ENCODE results near the gene PIAS4. TPM values are rescaled to one million over a fixed set of nuclear protein-coding genes. Genes with fewer than 3 reads are reported as not detected.
A peak's percentile ranks its signal among the peaks of the same experiment; 100 is the strongest.
"Not testable (repeated sequence)": the region's sequence is repeated elsewhere in the genome, so short reads cannot be mapped to it uniquely, and the experiment has no call there.

The PIAS4 gene
- total RNA-seq, 1 donor from 2014 or later, result 56.3 TPM

DNA sequence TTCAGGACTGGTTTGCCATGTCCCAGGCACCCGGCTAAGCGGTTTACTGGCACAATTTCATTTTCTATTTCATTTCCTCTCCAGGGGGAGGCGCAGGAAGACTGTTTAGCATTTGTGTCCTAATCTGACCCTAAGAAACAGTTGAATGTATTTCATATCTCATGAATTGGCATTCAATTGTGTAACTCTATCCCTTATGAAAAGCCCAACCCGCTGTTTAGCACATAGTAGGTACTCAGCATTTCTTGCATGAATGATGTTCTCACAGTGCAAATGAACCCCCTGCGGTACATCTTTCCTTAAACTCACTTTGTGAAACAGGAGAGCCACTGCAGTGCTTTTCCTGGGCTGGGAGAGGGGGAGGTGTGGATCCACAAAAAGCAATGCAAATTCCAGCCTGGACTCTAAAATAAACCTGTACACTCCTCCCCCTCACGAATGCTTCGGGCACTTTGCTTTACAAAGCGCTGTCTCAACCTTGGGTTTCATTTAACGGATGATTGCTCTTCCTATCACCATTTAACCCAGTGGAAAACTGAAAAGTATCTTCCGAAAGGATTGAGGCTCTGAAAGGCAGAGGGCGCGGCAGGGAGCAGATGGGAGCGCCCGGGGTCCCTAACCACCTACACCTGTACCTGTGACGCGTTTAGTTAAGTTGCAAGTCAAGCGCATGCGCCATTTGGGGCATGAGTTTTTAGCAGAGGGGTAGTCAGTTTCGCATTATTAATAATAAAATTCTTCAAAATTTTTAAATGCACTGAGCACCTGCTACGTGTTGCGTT lies 21.1 kb upstream of the PIAS4 start:
- H3K4me3 Mint-ChIP-seq (ENCODE audit: low read depth), result peak overlapping the region; percentile 98
- H3K36me3 Mint-ChIP-seq (ENCODE audit: insufficient read depth), result peaks cover 21% of the 10 kb centered on the region
- peak; percentile 55 for TF ChIP-seq CTCF (IDR thresholded peaks at IDR 0.05; ENCODE audit: unreplicated experiment)
- H3K4me1 Mint-ChIP-seq (ENCODE audit: low read depth), result peaks cover 25% of the 10 kb centered on the region
- no peak for DNase-seq (ENCODE audit: low spot score, unreplicated experiment)
- peak overlapping the region; percentile 99 for H3K27ac Mint-ChIP-seq
- peaks cover 3% of the 10 kb centered on the region for H3K9me3 Mint-ChIP-seq (ENCODE audit: low read depth)
- H3K27me3 Mint-ChIP-seq, result no peaks in the 10 kb centered on the region

DNA sequence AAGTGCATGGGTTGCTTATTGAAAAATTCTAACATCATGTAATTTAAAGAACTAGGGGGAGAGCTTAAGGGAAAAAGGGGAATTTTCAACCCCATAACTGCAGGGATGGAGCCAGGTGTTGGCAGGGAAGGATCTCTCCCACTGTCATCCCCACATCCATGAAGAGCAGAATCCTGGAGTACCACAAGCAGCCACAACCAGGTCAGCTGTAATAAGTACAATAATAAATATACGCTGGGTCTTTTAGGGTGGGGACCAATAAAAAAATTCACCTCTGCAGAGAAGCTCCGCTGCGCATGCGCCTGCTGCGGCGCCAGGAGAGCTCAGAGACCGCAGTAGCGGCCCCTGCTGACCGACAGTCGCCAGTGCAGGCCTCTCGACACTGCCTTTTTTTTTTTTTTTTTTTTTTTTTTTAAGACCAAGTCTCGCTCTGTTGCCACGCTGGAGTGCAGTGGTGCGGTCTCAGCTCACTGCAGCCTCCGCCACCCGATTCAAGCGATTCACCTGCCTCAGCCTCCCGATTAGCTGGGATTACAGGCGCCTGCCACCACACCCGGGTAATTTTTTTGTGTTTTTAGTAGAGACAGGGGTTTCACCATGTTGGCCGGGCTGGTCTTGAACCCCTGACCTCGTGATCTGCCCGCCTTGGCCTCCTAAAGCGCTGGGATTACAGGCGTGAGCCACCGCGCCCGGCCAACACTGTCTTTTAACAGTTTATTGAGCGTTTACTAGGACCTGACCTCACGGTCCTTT lies 19.7 kb upstream of the PIAS4 start:
- Mint-ChIP-seq H3K9me3 (ENCODE audit: low read depth) (peaks cover 3% of the 10 kb centered on the region), H3K4me3 (ENCODE audit: low read depth) (peak overlapping the region; percentile 57), H3K27ac (peak overlapping the region; percentile 77), H3K4me1 (ENCODE audit: low read depth) (peaks cover 25% of the 10 kb centered on the region), H3K36me3 (ENCODE audit: insufficient read depth) (peaks cover 16% of the 10 kb centered on the region), H3K27me3 (no peaks in the 10 kb centered on the region)
- peak; percentile 77 for TF ChIP-seq CTCF (IDR thresholded peaks at IDR 0.05; ENCODE audit: unreplicated experiment)
- DNase-seq (ENCODE audit: low spot score, unreplicated experiment), result peak; percentile 71

DNA sequence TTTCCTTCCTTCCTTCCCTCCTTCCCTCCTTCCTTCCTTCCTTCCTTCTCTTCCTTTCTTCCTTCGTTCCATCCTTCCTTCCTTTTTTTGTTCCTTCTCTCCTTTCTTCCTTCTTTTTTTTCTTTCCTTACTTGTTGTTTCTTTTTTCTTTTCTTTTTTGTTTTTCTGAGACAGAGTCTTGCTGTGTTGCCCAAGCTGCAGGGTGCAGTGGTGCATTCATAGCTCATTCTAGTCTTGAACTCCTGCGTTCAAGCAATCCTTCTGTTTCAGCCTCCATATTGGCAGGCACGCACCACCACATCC lies 16.8 kb upstream of the PIAS4 start:
- Mint-ChIP-seq H3K4me3 (ENCODE audit: low read depth) (no peak overlapping the region), H3K27me3 (no peaks in the 10 kb centered on the region), H3K36me3 (ENCODE audit: insufficient read depth) (no peaks in the 10 kb centered on the region), H3K27ac (no peak overlapping the region), H3K4me1 (ENCODE audit: low read depth) (peaks cover 8% of the 10 kb centered on the region), H3K9me3 (ENCODE audit: low read depth) (peaks cover 3% of the 10 kb centered on the region)
- no peak for TF ChIP-seq CTCF (IDR thresholded peaks at IDR 0.05; ENCODE audit: unreplicated experiment)
- no peak for DNase-seq (ENCODE audit: low spot score, unreplicated experiment)

DNA sequence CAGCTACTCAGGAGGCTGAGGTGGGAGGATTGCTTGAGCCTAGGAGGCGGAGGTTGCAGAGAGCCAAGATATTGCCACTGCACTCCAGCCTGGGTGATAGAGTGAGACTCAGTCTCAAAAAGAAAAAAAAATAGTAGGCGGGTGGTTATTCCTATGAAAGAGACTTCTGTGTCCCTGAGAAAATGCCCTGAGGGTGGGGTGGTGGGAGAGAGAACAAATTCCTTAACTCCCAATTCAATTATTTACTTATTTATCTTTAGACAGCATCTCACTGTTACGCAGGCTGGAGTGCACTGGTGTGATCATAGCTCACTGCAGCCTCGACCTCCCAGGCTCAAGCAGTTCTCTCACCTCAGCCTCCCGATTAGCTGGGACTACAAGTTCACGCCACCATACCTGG lies 11.9 kb upstream of the PIAS4 start:
- no peak overlapping the region for H3K4me3 Mint-ChIP-seq (ENCODE audit: low read depth)
- no peak overlapping the region for H3K27ac Mint-ChIP-seq

GRCh38 chr19:3998667-3999412 lies 8.7 kb upstream of the PIAS4 start:
- not testable (repeated sequence) for DNase-seq (ENCODE audit: low spot score, unreplicated experiment); H3K4me1 Mint-ChIP-seq (ENCODE audit: low read depth); H3K27me3 Mint-ChIP-seq; H3K36me3 Mint-ChIP-seq (ENCODE audit: insufficient read depth); H3K4me3 Mint-ChIP-seq (ENCODE audit: low read depth); H3K9me3 Mint-ChIP-seq (ENCODE audit: low read depth)
- H3K27ac Mint-ChIP-seq, result peak overlapping the region; percentile 86

More for the DNA sequence above, 11.9 kb upstream of the PIAS4 start:
- no peak for TF ChIP-seq CTCF (IDR thresholded peaks at IDR 0.05; ENCODE audit: unreplicated experiment)
- Mint-ChIP-seq H3K4me1 (ENCODE audit: low read depth) (peaks cover 6% of the 10 kb centered on the region), H3K9me3 (ENCODE audit: low read depth) (peaks cover 3% of the 10 kb centered on the region), H3K27me3 (no peaks in the 10 kb centered on the region), H3K36me3 (ENCODE audit: insufficient read depth) (no peaks in the 10 kb centered on the region)
- DNase-seq (ENCODE audit: low spot score, unreplicated experiment), result no peak

DNA sequence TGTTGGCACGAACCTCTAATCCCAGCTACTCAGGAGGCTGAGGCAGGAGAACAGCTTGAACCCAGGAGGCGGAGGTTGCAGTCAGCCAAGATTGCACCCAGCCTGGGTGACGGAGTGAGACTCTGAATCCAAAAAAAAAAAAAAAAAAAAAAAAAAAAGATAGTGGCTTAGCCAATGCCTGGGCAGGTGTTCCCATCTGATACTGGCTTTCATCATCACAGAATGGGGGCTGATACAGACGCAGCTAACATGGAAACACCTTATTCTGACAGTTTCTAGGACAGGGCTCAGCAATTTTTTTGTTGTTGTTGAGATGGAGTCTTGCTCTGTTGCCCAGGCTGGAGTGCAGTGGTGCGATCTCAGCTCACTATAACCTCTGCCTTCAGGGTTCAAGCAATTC lies 6.7 kb upstream of the PIAS4 start:
- not testable (repeated sequence) for H3K4me3 Mint-ChIP-seq (ENCODE audit: low read depth); H3K27ac Mint-ChIP-seq; H3K27me3 Mint-ChIP-seq; H3K4me1 Mint-ChIP-seq (ENCODE audit: low read depth); H3K36me3 Mint-ChIP-seq (ENCODE audit: insufficient read depth); DNase-seq (ENCODE audit: low spot score, unreplicated experiment); H3K9me3 Mint-ChIP-seq (ENCODE audit: low read depth)

DNA sequence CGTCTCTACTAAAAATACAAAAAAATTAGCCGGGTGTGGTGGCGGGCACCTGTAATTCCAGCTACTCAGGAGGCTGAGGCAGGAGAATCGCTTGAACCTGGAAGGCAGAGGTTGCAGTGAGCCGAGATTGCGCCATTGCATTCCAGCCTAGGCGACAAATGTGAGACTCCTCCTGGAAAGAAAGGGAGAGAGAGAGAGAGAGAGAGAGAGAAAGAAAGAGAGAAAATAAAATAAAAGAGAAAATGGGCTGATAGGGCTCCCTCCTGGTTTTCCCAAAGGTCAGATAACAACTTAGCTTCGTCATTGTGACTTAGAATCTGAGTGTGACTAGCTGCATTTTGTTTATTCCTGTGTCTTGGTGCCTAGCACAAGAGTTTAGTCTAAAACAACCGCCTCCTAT lies 2.1 kb upstream of the PIAS4 start:
- not testable (repeated sequence) for DNase-seq (ENCODE audit: low spot score, unreplicated experiment); H3K27me3 Mint-ChIP-seq; H3K9me3 Mint-ChIP-seq (ENCODE audit: low read depth); H3K36me3 Mint-ChIP-seq (ENCODE audit: insufficient read depth); H3K27ac Mint-ChIP-seq
- Mint-ChIP-seq H3K4me1 (ENCODE audit: low read depth) (peaks cover 14% of the 10 kb centered on the region), H3K4me3 (ENCODE audit: low read depth) (peak overlapping the region; percentile 52)

Data from progenitor cell of endocrine pancreas (in vitro differentiated cells).